Keratinocyte (primary cell): Measurements from ENCODE around the gene RAP1GAP2. TPM values are rescaled to one million over a fixed set of nuclear protein-coding genes. Genes with fewer than 3 reads are reported as not detected.

Source experiments
- DNase-seq: peaks from one replicate; pipeline ENCODE4 v3.0.0-alpha.2; 2011; ENCODE audit warnings: low read depth, missing footprints, low spot score
- FAIRE-seq: peaks from 2 replicates; lab custom pipeline; 2011; peaks lifted over from hg19 to GRCh38; lab: Jason Lieb, UNC
- H2AFZ ChIP-seq: 2 replicates; pipeline ENCODE4 v1.6.0; 2012; ENCODE audit warnings: low read length, control low read depth, inconsistent platforms; ENCODE audit not compliant: control insufficient read depth
- H3K27ac ChIP-seq: 2 replicates; pipeline ENCODE4 v1.5.1; 2011; ENCODE audit warnings: low read length; ENCODE audit not compliant: control insufficient read depth, insufficient read depth
- H3K27me3 ChIP-seq: 3 replicates; pipeline ENCODE4 v1.6.0; 2011; ENCODE audit warnings: low read length; ENCODE audit not compliant: control insufficient read depth, insufficient read depth; ENCODE audit errors: extremely low read depth
- H3K36me3 ChIP-seq, 2 experiments: 2 replicates in 1 of 2; 3 replicates in 1 of 2; pipeline ENCODE4 v1.5.1; 2011; ENCODE audit warnings: low read length in 2 of 2, mild to moderate bottlenecking in 1 of 2; ENCODE audit not compliant: control insufficient read depth in 2 of 2, insufficient read depth in 2 of 2; ENCODE audit errors: extremely low read depth in 1 of 2
- H3K4me1 ChIP-seq: 3 replicates; pipeline ENCODE4 v1.5.1; 2011; ENCODE audit warnings: low read length; ENCODE audit not compliant: control insufficient read depth, insufficient read depth; ENCODE audit errors: extremely low read depth
- H3K4me2 ChIP-seq: 3 replicates; pipeline ENCODE4 v1.6.0; 2011; ENCODE audit warnings: low read depth, low read length; ENCODE audit not compliant: control insufficient read depth, insufficient read depth; ENCODE audit errors: extremely low read depth
- H3K4me3 ChIP-seq, 3 experiments: fragments of 200-600 bp in 1 of 3; sonication (generic) in 1 of 3; 2 replicates in 2 of 3; 3 replicates in 1 of 3; pipeline ENCODE4 v1.5.1; 2011 to 2016; ENCODE audit warnings: low read length in 3 of 3, mild to moderate bottlenecking in 3 of 3, control low read depth in 2 of 3, inconsistent platforms in 1 of 3, low read depth in 1 of 3, mixed read lengths in 1 of 3, mixed run types in 1 of 3, moderate library complexity in 1 of 3; ENCODE audit not compliant: control insufficient read depth in 2 of 3, insufficient read depth in 2 of 3; ENCODE audit errors: extremely low read depth in 1 of 3
- H3K79me2 ChIP-seq: 2 replicates; pipeline ENCODE4 v1.6.0; 2012; ENCODE audit warnings: low read length; ENCODE audit not compliant: control insufficient read depth, insufficient read depth
- H3K9ac ChIP-seq: 3 replicates; pipeline ENCODE4 v1.6.0; 2011; ENCODE audit warnings: low read length; ENCODE audit not compliant: control insufficient read depth, insufficient read depth; ENCODE audit errors: extremely low read depth
- H3K9me1 ChIP-seq: 3 replicates; pipeline ENCODE4 v1.6.0; 2011; ENCODE audit warnings: low read length; ENCODE audit not compliant: control insufficient read depth, insufficient read depth; ENCODE audit errors: extremely low read depth
- H3K9me3 ChIP-seq: 2 replicates; pipeline ENCODE4 v1.5.1; 2012; ENCODE audit warnings: low read depth, low read length; ENCODE audit not compliant: control insufficient read depth
- H4K20me1 ChIP-seq: 3 replicates; pipeline ENCODE4 v1.6.0; 2011; ENCODE audit warnings: low read length; ENCODE audit not compliant: control insufficient read depth, insufficient read depth; ENCODE audit errors: extremely low read depth
- CTCF ChIP-seq, 3 experiments: IDR thresholded peaks in 1 of 3; conservative IDR thresholded peaks in 1 of 3; optimal IDR thresholded peaks in 1 of 3; 2 replicates in 2 of 3; 3 replicates in 1 of 3; pipeline versions ENCODE3 to v1.5.1; 2011; ENCODE audit warnings: low read length in 3 of 3, mild to moderate bottlenecking in 3 of 3, moderate library complexity in 2 of 3, control low read depth in 1 of 3, inconsistent platforms in 1 of 3; ENCODE audit not compliant: insufficient read depth in 2 of 3; ENCODE audit errors: extremely low read depth in 1 of 3
- EZH2 ChIP-seq: IDR thresholded peaks from one replicate; pipeline ENCODE4 v1.6.1; 2012; ENCODE audit warnings: inconsistent platforms, mild to moderate bottlenecking, low read length, moderate library complexity
- dilution Hi-C: fragments of 300-500 bp; cut with MboI; formaldehyde crosslinking; loops from one replicate; pipeline ENCODE4 v1.7.0; 2020; ENCODE audit warnings: low sequenced_read_pairs; ENCODE audit not compliant: extremely low pct_ligation_motif_present
- polyA plus RNA-seq, 5 experiments: library from polyadenylated mRNA; depleted of rRNA in 3 of 5; stranded (reverse) in 3 of 5; stranded (forward) in 1 of 5; unstranded in 1 of 5; fragments of >200 nt; gene quantifications; 1 replicate in 1 of 5; 2 replicates in 3 of 5; 3 replicates in 1 of 5; pipeline versions ENCODE4 v1.2.1 to v1.2.3, GENCODE V29; 2011 to 2012; ENCODE audit warnings: missing spikeins in 2 of 5, low read depth in 1 of 5, low replicate concordance in 1 of 5

The RAP1GAP2 gene
- polyA plus RNA-seq, 1 donor (not counting 4 experiments of a cell fraction or from before 2014, with no cell fraction given): 13.6 TPM

- Histone ChIP-seq H3K27ac (no peak overlapping the region), H3K4me2 (no peak overlapping the region), H3K36me3 (peaks cover 5 to 8% of the 10 kb centered on the region in 2 experiments), H3K9ac (no peak overlapping the region), H3K4me3 (no peak overlapping the region), H2AFZ (no peak overlapping the region), H3K4me1 (peaks cover 25% of the 10 kb centered on the region), H3K9me1 (no peaks in the 10 kb centered on the region), H3K27me3 (no peaks in the 10 kb centered on the region), H4K20me1 (no peaks in the 10 kb centered on the region), H3K79me2 (peaks cover 34% of the 10 kb centered on the region), H3K9me3 (no peaks in the 10 kb centered on the region)
- TF ChIP-seq EZH2 (no peak), CTCF (optimal IDR thresholded peaks at IDR 0.05 in 1 of 3, IDR thresholded peaks at IDR 0.05 in 1 of 3, conservative IDR thresholded peaks at IDR 0.05 in 1 of 3; ENCODE audit: extremely low read depth in 1 of 3, insufficient read depth in 2 of 3, low read length in 3 of 3) (no peak)
- FAIRE-seq (no peak), DNase-seq (no peak)
- dilution Hi-C loops: no loop called here
Measured at GRCh38 chr17:2885733-2886132, 89.5 kb downstream of the RAP1GAP2 start.

- dilution Hi-C loops: no loop called here
- no peak for FAIRE-seq
- no peak for TF ChIP-seq EZH2
- TF ChIP-seq CTCF (optimal IDR thresholded peaks at IDR 0.05 in 1 of 3, IDR thresholded peaks at IDR 0.05 in 1 of 3, conservative IDR thresholded peaks at IDR 0.05 in 1 of 3; ENCODE audit: extremely low read depth in 1 of 3, insufficient read depth in 2 of 3, low read length in 3 of 3): no peak
- no peak overlapping the region for H3K4me3 ChIP-seq
- H2AFZ ChIP-seq: no peak overlapping the region
- H3K9me3 ChIP-seq: no peaks in the 10 kb centered on the region
- DNase-seq: no peak
- H3K4me2 ChIP-seq: no peak overlapping the region
- no peaks in the 10 kb centered on the region for H3K9me1 ChIP-seq
- no peaks in the 10 kb centered on the region for H4K20me1 ChIP-seq
- no peak overlapping the region for H3K9ac ChIP-seq
- peaks cover 38% of the 10 kb centered on the region for H3K4me1 ChIP-seq
- no peak overlapping the region for H3K27ac ChIP-seq
- H3K79me2 ChIP-seq: peaks cover 24% of the 10 kb centered on the region
- no peaks in the 10 kb centered on the region for H3K27me3 ChIP-seq
- peaks cover 5 to 8% of the 10 kb centered on the region in 2 experiments for H3K36me3 ChIP-seq
Measured at GRCh38 chr17:2888326-2888725, 92.1 kb downstream of the RAP1GAP2 start.
